IPS-20b (cell line): ENCODE data around the gene GGCT.

Source experiments
- H3K27ac ChIP-seq: one replicate; pipeline ENCODE4 v1.5.1; 2013; ENCODE audit warnings: low read length
- H3K27me3 ChIP-seq: 2 replicates; pipeline ENCODE4 v1.6.1; 2013; ENCODE audit warnings: mild to moderate bottlenecking, low read length, inconsistent platforms; ENCODE audit not compliant: insufficient read depth
- H3K36me3 ChIP-seq: 2 replicates; pipeline ENCODE4 v1.6.1; 2013; ENCODE audit warnings: low read depth, mild to moderate bottlenecking, inconsistent platforms, low read length, moderate library complexity; ENCODE audit not compliant: insufficient read depth
- H3K4me1 ChIP-seq: 2 replicates; pipeline ENCODE4 v1.6.1; 2013; ENCODE audit warnings: mild to moderate bottlenecking, control low read depth, inconsistent platforms, low read length, moderate library complexity; ENCODE audit not compliant: insufficient read depth
- H3K4me3 ChIP-seq: 2 replicates; pipeline ENCODE4 v1.5.1; 2013; ENCODE audit warnings: mild to moderate bottlenecking, low read length, inconsistent platforms
- H3K9ac ChIP-seq: 2 replicates; pipeline ENCODE4 v1.6.1; 2013; ENCODE audit warnings: low read depth, mild to moderate bottlenecking, inconsistent platforms, low read length, moderate library complexity
- H3K9me3 ChIP-seq: 2 replicates; pipeline ENCODE4 v1.6.1; 2013; ENCODE audit warnings: mild to moderate bottlenecking, low read depth, low read length, inconsistent platforms; ENCODE audit not compliant: insufficient read depth

GGCT gene

GRCh38 chr7:30466266-30466665 lies 38.4 kb downstream of the GGCT start:
- no peaks in the 10 kb centered on the region for H3K9me3 ChIP-seq
- no peak overlapping the region for H3K9ac ChIP-seq
- no peaks in the 10 kb centered on the region for H3K36me3 ChIP-seq
- no peak overlapping the region for H3K4me3 ChIP-seq
- H3K27me3 ChIP-seq = no peaks in the 10 kb centered on the region
- peaks cover 10% of the 10 kb centered on the region for H3K4me1 ChIP-seq
- H3K27ac ChIP-seq = no peak overlapping the region

- Histone ChIP-seq H3K9me3 (no peaks in the 10 kb centered on the region), H3K9ac (no peak overlapping the region), H3K4me1 (peaks cover 10% of the 10 kb centered on the region)
Observed at GRCh38 chr7:30465811-30466180, 38.8 kb downstream of the GGCT start.

GRCh38 chr7:30465046-30465810 lies 39.4 kb downstream of the GGCT start:
- Histone ChIP-seq H3K36me3 (no peaks in the 10 kb centered on the region), H3K4me1 (peaks cover 10% of the 10 kb centered on the region), H3K27me3 (no peaks in the 10 kb centered on the region), H3K9me3 (no peaks in the 10 kb centered on the region), H3K4me3 (no peak overlapping the region), H3K9ac (no peak overlapping the region), H3K27ac (no peak overlapping the region)

More at GRCh38 chr7:30465811-30466180, 38.8 kb downstream of the GGCT start:
- Histone ChIP-seq H3K27ac (no peak overlapping the region), H3K4me3 (no peak overlapping the region), H3K36me3 (no peaks in the 10 kb centered on the region), H3K27me3 (no peaks in the 10 kb centered on the region)

GRCh38 chr7:30464231-30464671 lies 40.4 kb downstream of the GGCT start:
- H3K9me3 ChIP-seq = no peaks in the 10 kb centered on the region
- peaks cover 4% of the 10 kb centered on the region for H3K4me1 ChIP-seq
- no peaks in the 10 kb centered on the region for H3K36me3 ChIP-seq
- no peak overlapping the region for H3K4me3 ChIP-seq
- no peaks in the 10 kb centered on the region for H3K27me3 ChIP-seq
- H3K27ac ChIP-seq = no peak overlapping the region
- H3K9ac ChIP-seq = no peak overlapping the region

DNA sequence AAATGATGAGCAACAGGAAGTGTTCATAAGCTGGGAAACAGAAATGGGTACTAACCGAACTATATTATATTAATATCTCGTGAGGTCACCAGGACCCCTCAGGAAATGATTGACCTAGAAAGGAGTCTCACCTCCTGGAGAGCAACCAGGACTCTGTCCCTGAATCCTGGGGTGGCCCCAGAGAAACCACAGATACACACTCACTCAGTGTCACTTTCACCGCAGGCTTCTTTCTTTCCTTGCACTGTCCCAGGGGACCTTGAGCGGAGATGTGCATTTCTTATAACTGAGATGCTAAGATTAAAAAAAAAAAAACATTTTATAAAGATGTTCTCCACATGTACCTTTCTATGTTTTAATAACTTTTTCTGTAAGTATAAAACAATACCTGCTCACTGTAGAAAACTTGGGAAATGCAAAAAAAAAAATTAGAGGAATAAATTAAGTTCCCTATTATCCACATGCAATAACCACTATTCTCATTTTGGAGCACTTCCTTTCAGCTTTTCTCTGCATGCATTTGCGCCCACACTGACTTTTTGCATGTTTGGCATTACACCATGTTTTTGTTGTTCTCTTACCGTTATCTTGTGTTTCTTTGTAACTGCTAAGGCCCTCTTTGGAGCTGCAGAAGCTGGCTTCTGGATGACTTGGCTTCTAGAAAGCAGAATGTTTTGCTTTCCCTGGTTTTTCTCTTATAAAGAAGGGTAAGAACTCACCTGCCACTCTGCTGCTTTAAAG lies 41.1 kb downstream of the GGCT start:
- Histone ChIP-seq H3K4me3 (no peak overlapping the region), H3K27me3 (no peaks in the 10 kb centered on the region)

GRCh38 chr7:30462179-30462578 lies 42.5 kb downstream of the GGCT start:
- no peak overlapping the region for H3K4me3 ChIP-seq
- H3K9ac ChIP-seq = no peak overlapping the region
- no peaks in the 10 kb centered on the region for H3K27me3 ChIP-seq
- no peaks in the 10 kb centered on the region; the same call in 1 of the 2 replicates for H3K4me1 ChIP-seq
- H3K27ac ChIP-seq = no peak overlapping the region
- H3K36me3 ChIP-seq = no peaks in the 10 kb centered on the region
- no peaks in the 10 kb centered on the region for H3K9me3 ChIP-seq

More for the DNA sequence above, 41.1 kb downstream of the GGCT start:
- Histone ChIP-seq H3K36me3 (no peaks in the 10 kb centered on the region), H3K9ac (no peak overlapping the region), H3K27ac (no peak overlapping the region), H3K4me1 (no peaks in the 10 kb centered on the region; the same call in 1 of the 2 replicates), H3K9me3 (no peaks in the 10 kb centered on the region)

- no peaks in the 10 kb centered on the region for H3K27me3 ChIP-seq
- H3K36me3 ChIP-seq = 0 out of 2 replicates have a peak, but pooled peaks cover 3% of the 10 kb centered on the region
- no peak overlapping the region for H3K4me3 ChIP-seq
- H3K9me3 ChIP-seq = no peaks in the 10 kb centered on the region
- no peak overlapping the region for H3K9ac ChIP-seq
- H3K4me1 ChIP-seq = no peaks in the 10 kb centered on the region; the same call in 1 of the 2 replicates
- no peak overlapping the region for H3K27ac ChIP-seq
Observed at GRCh38 chr7:30460246-30460633, 44.4 kb downstream of the GGCT start.

- Histone ChIP-seq H3K9ac (no peak overlapping the region), H3K36me3 (0 out of 2 replicates have a peak, but pooled peaks cover 3% of the 10 kb centered on the region), H3K4me1 (no peaks in the 10 kb centered on the region; the same call in 1 of the 2 replicates), H3K27ac (no peak overlapping the region), H3K9me3 (no peaks in the 10 kb centered on the region), H3K4me3 (no peak overlapping the region), H3K27me3 (no peaks in the 10 kb centered on the region)
Observed at GRCh38 chr7:30459591-30460245, 44.9 kb downstream of the GGCT start.

DNA sequence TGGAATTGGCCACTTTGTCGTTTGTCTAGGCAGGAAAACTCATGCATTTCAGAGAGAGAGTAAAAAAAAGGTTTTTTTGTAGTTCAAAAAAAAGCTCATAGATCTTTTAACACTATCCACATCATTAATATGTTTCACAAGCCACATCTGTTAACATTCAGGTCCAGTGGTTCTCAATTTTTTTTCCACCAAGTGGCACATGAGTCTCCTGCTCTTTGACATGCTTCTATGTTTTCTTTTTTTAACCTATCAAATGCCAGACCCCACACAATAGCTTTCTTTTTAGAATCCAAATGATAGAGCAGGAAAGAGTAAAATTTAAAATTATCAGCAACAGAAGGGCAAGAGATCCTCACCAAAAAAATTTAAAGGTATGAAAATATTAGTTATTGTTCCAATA lies 46.3 kb downstream of the GGCT start:
- 0 out of 2 replicates have a peak, but pooled peaks cover 3% of the 10 kb centered on the region for H3K36me3 ChIP-seq
- no peaks in the 10 kb centered on the region for H3K9me3 ChIP-seq
- no peak overlapping the region for H3K4me3 ChIP-seq
- no peak overlapping the region for H3K27ac ChIP-seq
- no peaks in the 10 kb centered on the region for H3K27me3 ChIP-seq
- no peak overlapping the region for H3K9ac ChIP-seq
- no peaks in the 10 kb centered on the region; the same call in 1 of the 2 replicates for H3K4me1 ChIP-seq

DNA sequence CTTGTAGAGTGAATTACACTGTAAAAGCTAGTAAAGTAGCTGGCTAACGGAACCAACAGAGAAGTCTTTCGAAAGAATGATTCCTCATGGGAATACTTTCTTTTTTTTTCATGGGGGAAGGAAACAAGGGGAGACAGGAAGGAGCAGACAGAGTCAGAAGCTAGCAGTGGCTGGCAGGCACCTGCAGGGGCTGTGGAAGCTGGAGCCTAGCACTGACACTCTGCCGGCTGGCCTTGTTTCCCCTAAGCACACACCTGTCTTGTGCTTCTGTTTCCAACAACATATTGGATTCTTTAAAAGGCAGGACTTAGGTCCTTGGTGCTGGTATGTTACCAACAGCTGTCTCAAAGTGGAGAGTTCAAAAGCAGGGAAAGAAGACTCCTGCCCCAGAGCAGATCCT lies 50.7 kb downstream of the GGCT start:
- H3K9me3 ChIP-seq = no peaks in the 10 kb centered on the region
- H3K9ac ChIP-seq = no peak overlapping the region
- 0 out of 2 replicates have a peak, but pooled peaks cover 3% of the 10 kb centered on the region for H3K36me3 ChIP-seq
- H3K27me3 ChIP-seq = no peaks in the 10 kb centered on the region
- peaks cover 5% of the 10 kb centered on the region; the same call in 1 of the 2 replicates for H3K4me1 ChIP-seq
- no peak overlapping the region for H3K4me3 ChIP-seq
- H3K27ac ChIP-seq = no peak overlapping the region

- Histone ChIP-seq H3K27me3 (no peaks in the 10 kb centered on the region), H3K4me1 (peaks cover 5% of the 10 kb centered on the region; the same call in 1 of the 2 replicates), H3K9ac (no peak overlapping the region), H3K4me3 (no peak overlapping the region), H3K9me3 (no peaks in the 10 kb centered on the region), H3K27ac (no peak overlapping the region), H3K36me3 (0 out of 2 replicates have a peak, but pooled peaks cover 3% of the 10 kb centered on the region)
Observed at GRCh38 chr7:30453016-30453415, 51.6 kb downstream of the GGCT start.
